Hippocampal formation (tissue), 2 donors: ENCODE measurements around the gene RPS3A.
"Not testable (repeated sequence)": the region's sequence is repeated elsewhere in the genome, so short reads cannot be mapped to it uniquely, and the experiment has no call there.

Experiments
- DNase-seq, 2 donors: peaks; one replicate each; lab custom pipeline; 2025; lab: John Stamatoyannopoulos, UW

Gene RPS3A

GRCh38 chr4:151099229-151099975, at the start of gene RPS3A:
RPS3A (plus strand) TSS chr4:151099628; CDS start chr4:151099653, 25 bp downstream.
- DNase-seq = peak; percentile 93 to 95

- no peak for DNase-seq
Measured at GRCh38 chr4:151052785-151053184, 46.6 kb upstream of the RPS3A start.

GRCh38 chr4:151055539-151055938, 43.9 kb upstream of the RPS3A start:
- no peak for DNase-seq

- not testable (repeated sequence) for DNase-seq
Measured at GRCh38 chr4:151063143-151063542, 36.3 kb upstream of the RPS3A start.

- no peak for DNase-seq
Measured at GRCh38 chr4:151067316-151067970, 32.0 kb upstream of the RPS3A start.

- no peak for DNase-seq
Measured at GRCh38 chr4:151074416-151074916, 25.0 kb upstream of the RPS3A start.

GRCh38 chr4:151077978-151078377, 21.4 kb upstream of the RPS3A start:
- DNase-seq = not testable (repeated sequence)

- DNase-seq = no peak
Measured at GRCh38 chr4:151087467-151087866, 12.0 kb upstream of the RPS3A start.

GRCh38 chr4:151091047-151091446, 8.4 kb upstream of the RPS3A start:
- no peak for DNase-seq

GRCh38 chr4:151092488-151092887, 6.9 kb upstream of the RPS3A start:
- DNase-seq = no peak

GRCh38 chr4:151093203-151093602, 6.2 kb upstream of the RPS3A start:
- DNase-seq = no peak

- DNase-seq = no peak
Measured at GRCh38 chr4:151094290-151094751, 5.1 kb upstream of the RPS3A start.

- no peak for DNase-seq
Measured at GRCh38 chr4:151095142-151095541, 4.3 kb upstream of the RPS3A start.

- DNase-seq = no peak
Measured at GRCh38 chr4:151097759-151098158, 1.7 kb upstream of the RPS3A start.

GRCh38 chr4:151098979-151099228, 524 bp upstream of the RPS3A start:
- no peak for DNase-seq

- DNase-seq = peak in 1 of 2 donors; percentile 55
Measured at GRCh38 chr4:151099976-151100417, 569 bp downstream of the RPS3A start.

- no peak for DNase-seq
Measured at GRCh38 chr4:151100531-151100930, 1.1 kb downstream of the RPS3A start.

GRCh38 chr4:151103758-151104157, 4.3 kb downstream of the RPS3A start:
- DNase-seq = no peak

GRCh38 chr4:151104621-151105020, 5.2 kb downstream of the RPS3A start:
- DNase-seq = no peak

GRCh38 chr4:151105454-151106032, 6.1 kb downstream of the RPS3A start:
- no peak for DNase-seq

GRCh38 chr4:151107063-151107462, 7.6 kb downstream of the RPS3A start:
- DNase-seq = no peak

GRCh38 chr4:151110236-151110635, 10.8 kb downstream of the RPS3A start:
- DNase-seq = no peak

GRCh38 chr4:151114338-151114737, 14.9 kb downstream of the RPS3A start:
- no peak for DNase-seq
